HG03460 (cell line): Measurements from ENCODE around the gene ROR1.
"Not testable (repeated sequence)": the region's sequence is repeated elsewhere in the genome, so short reads cannot be mapped to it uniquely, and the experiment has no call there.

Source experiments
- ATAC-seq: cut with Tn5 transposase; IDR thresholded peaks from one replicate; pipeline ENCODE4 v1.9.1; 2021; ENCODE audit not compliant: unreplicated experiment

Gene ROR1

DNA sequence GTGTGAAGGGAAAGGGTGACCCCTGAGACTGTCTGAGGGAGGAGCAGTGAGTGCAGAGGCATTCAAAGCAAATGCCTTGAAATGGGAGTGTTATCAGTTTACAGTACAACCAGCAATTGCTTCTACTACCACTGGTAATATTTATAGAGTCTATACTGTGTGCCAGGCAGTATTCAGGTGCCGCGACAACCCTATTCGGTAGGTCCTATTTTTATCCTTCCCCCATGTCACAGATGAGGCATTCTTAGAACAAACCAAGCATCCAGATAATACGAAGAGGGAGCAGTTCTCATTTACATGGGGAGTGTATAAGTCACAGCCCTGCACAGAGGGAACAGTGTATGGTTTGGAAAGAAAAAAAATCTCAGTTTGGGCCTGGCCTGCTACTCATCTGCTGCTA lies 18.3 kb downstream of the ROR1 start:
- ATAC-seq = no peak

DNA sequence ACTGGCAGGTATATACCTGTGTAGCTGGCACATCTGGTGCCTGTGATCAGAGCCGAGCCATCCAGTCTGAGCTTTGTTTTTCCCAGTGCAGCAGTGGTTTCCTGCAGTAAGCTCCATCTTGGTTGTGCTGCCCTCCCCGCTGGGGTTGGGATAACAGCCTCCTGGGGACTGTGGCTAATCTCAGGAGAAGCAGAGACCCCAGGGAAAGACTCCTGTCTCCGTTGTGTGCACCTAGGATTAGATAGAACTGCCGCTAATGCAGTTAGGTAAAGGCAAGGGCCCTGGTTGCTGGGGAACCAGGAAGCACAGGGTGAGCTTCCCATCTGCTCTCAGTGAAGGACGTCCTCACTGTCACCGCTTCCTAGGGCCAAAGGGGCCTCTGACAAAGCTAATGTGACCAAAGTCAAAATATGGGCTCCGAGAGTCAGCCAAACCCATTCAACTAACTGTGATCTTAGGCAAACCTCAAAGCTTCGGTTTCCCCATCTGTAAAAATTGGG lies 20.0 kb downstream of the ROR1 start:
- no peak for ATAC-seq

DNA sequence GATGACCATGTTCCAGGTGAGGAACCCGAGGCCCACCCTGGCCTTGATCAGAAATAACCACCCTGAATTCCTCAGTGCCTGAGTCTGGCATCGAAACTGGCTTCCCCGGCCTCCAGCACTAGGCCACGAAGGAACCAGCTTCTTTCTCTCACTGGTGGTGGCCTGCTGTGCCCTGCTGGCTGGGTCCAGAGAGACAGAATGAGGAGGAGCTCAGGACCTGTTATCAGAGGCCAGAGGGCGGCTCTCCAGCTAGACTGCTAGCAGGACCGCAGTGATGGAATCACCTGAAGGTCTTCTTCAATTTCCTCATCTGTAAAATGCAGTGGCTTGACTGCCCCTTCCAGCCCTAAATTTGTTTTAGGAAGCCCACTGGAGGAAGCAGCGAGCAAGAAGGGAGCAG lies 20.5 kb downstream of the ROR1 start:
- no peak for ATAC-seq

GRCh38 chr1:63794939-63795378 lies 21.1 kb downstream of the ROR1 start:
- ATAC-seq = no peak

DNA sequence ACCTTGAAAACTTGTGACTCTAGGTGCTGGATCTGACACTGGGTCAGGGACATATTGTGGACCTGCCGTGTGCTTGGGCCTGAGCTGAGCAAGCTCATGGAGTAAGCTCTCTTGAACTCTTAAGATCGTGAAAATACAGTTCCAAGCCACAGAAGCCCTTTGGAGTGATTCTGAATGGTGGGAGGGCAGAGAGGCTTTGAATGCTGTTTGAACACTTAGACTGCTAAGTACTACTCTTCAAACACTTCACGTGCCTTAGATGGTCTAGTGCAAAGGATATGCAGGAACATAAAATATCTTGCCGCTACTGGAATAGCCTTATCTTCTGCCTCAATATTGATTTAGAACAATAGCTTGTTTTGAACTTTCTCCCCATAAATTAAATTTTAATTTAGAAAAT lies 21.6 kb downstream of the ROR1 start:
- no peak for ATAC-seq

- ATAC-seq = no peak
Observed at GRCh38 chr1:63797056-63797726, 23.4 kb downstream of the ROR1 start.

DNA sequence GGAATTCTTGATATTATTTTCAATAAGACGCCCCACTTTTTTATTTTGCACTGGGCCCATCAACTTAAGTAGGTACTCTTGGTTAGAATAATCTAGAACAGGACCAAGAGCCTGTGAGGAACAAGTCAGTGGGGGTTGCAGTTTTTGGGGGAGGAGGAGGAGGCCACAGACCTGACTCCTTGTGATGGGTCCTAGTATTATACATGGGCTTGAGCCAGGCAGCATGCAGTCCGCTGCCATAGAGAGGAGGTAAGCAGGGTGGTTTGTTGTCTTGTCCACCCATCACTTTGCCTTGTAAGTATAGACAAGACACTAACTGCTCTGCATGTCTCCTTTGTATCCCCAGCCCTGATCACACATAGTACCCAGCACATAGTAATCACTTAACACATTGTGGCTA lies 24.5 kb downstream of the ROR1 start:
- no peak for ATAC-seq

DNA sequence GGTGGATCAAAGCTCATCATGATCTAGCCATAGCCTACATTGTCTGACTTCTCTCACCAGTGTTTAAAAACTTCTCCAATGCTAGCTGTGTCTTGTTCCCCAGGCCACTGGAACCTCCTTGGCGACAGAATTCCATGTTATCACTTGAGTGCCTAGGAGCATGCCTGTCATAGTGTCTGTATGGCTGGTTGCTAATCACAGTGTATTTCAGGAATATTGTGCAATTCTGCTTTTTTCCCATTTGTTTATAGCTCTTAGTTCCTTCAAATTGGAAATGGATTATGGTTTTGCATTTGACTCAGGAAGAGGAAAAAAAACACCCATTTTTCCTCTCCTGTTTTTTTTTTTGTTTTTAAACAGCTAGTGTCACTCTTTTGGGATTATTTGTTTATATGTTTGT lies 25.5 kb downstream of the ROR1 start:
- ATAC-seq = no peak

GRCh38 chr1:63799820-63800219 lies 26.0 kb downstream of the ROR1 start:
- no peak for ATAC-seq

GRCh38 chr1:63802109-63802508 lies 28.3 kb downstream of the ROR1 start:
- ATAC-seq = no peak

GRCh38 chr1:63804829-63805484 lies 31.1 kb downstream of the ROR1 start:
- no peak for ATAC-seq

DNA sequence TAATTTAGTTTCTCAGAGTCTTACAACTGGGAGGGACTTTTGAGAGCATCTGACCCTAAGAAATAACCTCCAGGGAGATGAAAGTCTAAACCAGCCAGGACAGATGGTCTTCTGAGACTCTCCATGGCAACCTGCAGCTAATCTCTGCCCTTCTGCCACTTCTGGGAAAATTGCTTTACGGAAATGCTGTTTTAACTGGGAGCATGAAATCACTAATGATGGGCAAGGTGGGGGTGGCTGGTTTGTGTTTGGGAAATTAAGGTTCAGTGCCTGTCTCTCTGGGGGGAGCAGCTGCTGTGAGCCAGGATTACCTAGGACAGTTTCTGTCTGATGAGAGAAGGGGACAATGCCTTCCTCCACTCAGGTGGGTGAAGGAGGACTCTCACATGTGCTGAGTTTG lies 33.2 kb downstream of the ROR1 start:
- no peak for ATAC-seq

DNA sequence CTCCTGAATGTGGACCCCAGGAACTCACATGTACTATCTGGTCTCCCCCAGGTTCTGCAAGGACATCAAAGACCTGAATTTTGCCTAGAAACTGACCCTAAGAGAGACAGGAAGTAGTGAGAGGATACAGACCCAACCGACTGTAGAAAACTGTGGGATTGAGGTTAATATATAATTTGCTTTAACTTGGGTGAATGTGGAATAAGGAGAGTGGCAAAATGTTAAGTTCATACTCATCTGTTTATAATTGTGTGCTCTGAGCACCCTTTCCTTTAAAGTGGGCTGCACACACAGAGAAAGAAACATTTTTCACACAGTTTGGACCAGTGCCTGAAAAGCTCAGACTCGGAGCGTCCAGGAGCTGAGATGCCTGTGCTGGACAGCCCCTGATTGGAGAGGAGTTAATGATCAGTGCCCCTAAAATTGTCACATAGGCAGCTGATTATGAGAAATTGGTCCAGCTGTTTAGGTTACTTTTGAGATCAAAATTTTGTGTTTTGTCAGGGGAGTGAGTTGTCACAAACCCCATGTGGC lies 37.2 kb downstream of the ROR1 start:
- ATAC-seq = no peak

- no peak for ATAC-seq
Observed at GRCh38 chr1:63812071-63812700, 38.4 kb downstream of the ROR1 start.

DNA sequence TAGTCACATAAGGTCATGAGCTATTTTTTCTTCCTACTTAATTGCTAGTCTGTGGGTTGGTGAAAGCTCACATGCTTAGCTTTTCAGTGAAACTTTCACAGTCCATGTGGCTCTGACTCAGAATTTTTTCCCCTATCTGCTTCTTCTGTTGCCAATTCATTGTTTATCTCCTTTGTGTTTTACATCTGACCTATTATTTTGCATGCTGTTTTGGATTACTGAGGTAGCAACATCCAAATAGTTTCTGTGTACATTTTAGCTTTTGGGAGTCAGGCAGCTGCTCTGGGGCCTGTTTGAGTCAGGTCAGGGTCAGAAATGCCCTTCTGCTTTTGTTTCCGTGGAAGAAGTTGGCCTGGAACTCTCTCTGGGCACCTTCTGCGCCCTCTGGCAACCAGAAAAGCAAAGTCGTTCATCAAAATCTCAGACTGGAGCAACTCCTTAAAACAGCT lies 40.0 kb downstream of the ROR1 start:
- ATAC-seq = no peak

DNA sequence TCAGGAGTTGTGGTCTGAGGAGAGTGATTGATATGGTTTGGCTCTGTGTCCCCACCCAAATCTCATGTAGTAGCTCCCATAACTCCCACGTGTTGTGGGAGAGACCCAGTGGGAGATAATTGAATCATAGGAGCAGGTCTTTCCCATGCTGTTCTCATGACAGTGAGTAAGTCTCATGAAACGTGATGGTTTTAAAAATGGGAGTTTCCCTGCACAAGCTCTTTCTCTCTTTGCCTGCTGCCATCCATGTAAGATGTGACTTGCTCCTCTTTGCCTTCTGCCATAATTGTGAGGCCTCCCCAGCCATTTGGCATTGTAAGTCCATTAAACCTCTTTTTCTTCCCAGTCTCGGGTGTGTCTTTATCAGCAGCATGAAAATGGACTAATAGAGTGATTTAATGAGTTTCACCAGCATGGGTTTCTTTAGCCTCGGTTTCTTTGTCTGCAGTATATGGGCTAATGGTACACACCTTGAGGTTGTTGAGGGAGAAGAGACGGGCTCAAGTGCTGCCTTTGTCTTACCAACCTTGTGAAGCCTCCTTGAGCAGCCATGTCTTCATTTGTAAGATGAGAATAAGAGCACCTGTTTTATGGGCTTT lies 42.5 kb downstream of the ROR1 start:
- not testable (repeated sequence) for ATAC-seq

DNA sequence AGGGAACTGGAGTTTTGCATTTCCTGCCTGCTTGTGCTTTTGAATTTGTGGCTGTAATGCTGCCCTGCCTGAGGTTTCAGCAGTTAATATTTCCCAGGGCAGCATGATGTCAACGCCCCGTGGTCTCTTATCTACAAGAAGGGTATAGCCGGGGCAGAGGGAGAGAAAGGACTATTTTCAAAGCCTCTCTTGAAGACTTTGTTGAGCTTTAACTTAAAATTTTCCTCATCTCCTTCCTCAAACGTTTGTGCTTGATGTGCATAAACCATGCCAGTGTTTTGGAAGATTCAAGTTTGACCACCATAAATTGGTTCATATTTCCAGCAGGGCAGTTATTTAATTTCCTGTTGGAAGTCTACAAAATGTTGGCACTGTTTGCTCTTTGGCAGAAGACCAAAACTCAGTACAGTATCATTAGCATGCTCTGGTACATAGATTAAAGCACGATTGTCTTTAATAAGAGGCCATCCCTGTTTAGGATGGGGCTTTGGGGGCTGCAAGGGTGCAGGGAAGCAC lies 43.4 kb downstream of the ROR1 start:
- no peak for ATAC-seq

GRCh38 chr1:63817700-63818099 lies 43.9 kb downstream of the ROR1 start:
- ATAC-seq = no peak

DNA sequence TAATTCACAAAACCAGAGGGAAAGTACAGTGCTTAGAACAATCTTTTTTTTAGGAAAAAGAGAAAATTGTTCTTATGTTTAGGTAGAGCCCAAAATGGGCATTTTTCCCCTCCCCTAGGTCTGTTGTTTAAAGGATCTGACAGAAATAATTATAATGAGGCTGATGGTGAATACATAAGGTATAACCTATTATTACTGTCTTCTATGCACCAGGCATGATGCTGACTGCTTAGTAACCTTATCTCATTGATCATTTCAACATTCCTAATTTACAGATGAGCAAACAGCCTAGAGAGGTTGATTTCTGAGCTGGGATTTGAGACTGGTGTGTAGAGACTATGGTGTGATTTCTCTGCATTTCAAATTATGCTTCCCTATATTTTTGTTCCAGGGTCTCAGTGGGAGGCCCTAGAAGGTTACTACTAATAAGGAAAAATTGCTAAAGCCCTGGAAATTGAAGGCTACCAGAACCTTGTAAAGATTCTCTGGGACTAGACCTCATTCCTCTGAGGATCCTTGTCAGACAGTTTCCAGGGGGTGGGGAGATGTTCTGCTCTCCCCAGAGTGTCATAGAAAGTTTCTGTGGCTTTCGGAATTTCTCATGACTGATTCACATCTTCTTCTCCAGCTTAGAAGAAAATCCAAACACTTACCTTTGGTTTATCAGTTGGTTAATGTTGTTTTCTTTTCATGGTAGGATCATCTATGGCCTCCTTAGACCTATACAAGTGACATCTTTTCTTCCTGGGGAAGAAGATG lies 44.9 kb downstream of the ROR1 start:
- no peak for ATAC-seq

DNA sequence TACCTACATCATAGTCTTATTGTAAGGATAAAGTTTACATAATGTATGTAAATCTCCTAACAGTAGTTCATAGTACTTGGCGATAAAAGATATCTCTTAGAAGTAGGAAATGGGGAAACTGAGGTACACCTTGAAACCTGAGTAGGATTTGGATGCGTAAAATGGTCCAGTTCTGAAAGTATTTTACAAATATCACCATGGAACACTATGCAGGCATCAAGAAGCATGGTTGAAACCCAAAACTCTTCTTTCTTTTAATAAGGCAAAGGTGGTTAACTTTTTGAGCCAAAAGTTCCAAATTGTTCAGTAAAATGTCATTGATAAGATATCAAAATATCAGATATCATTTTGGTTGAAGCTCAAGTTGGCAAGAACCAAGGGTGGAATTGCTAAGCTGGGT lies 46.0 kb downstream of the ROR1 start:
- ATAC-seq = no peak
